Fibroblast of lung (primary cell): Measurements from ENCODE around the gene LDLRAD3. TPM values are rescaled to one million over a fixed set of nuclear protein-coding genes. Genes with fewer than 3 reads are reported as not detected.

Experiments used
- DNase-seq, 2 donors: peaks; one replicate each; pipeline versions ENCODE4 v3.0.0 to v3.0.0-alpha.2; 2010; ENCODE audit warnings: low read depth in 2 of 2
- H2AFZ ChIP-seq: 2 replicates; pipeline ENCODE4 v1.5.1; 2012; ENCODE audit warnings: low read length, control low read depth, inconsistent platforms
- H3K27ac ChIP-seq: 2 replicates; pipeline ENCODE4 v1.5.1; 2011; ENCODE audit warnings: low read length, control low read depth; ENCODE audit not compliant: insufficient read depth
- H3K27me3 ChIP-seq: 2 replicates; pipeline ENCODE4 v1.5.1; 2011; ENCODE audit warnings: mild to moderate bottlenecking, low read length; ENCODE audit not compliant: control insufficient read depth, insufficient read depth
- H3K36me3 ChIP-seq: 2 replicates; pipeline ENCODE4 v1.5.1; 2011; ENCODE audit warnings: low read length; ENCODE audit not compliant: control insufficient read depth, insufficient read depth
- H3K4me1 ChIP-seq: 2 replicates; pipeline ENCODE4 v1.5.1; 2011; ENCODE audit warnings: low read length; ENCODE audit not compliant: control insufficient read depth, insufficient read depth; ENCODE audit errors: extremely low read depth
- H3K4me2 ChIP-seq: 2 replicates; pipeline ENCODE4 v1.5.1; 2011; ENCODE audit warnings: low read length, control low read depth; ENCODE audit not compliant: insufficient read depth; ENCODE audit errors: extremely low read depth
- H3K4me3 ChIP-seq, 4 experiments: fragments of 200-600 bp in 1 of 4; sonication (generic) in 1 of 4; replicated peaks in 1 of 4; 2 replicates each; pipeline ENCODE4 v1.5.1; 2011 to 2016; ENCODE audit warnings: low read length in 4 of 4, low read depth in 3 of 4, mild to moderate bottlenecking in 3 of 4, control low read depth in 2 of 4, inconsistent platforms in 1 of 4, mixed read lengths in 1 of 4; ENCODE audit not compliant: insufficient read depth in 1 of 4; ENCODE audit errors: control extremely low read depth in 1 of 4
- H3K79me2 ChIP-seq: 2 replicates; pipeline ENCODE4 v1.5.1; 2012; ENCODE audit warnings: mild to moderate bottlenecking, low read length, inconsistent platforms; ENCODE audit not compliant: control insufficient read depth, insufficient read depth
- H3K9ac ChIP-seq: 2 replicates; pipeline ENCODE4 v1.5.1; 2011; ENCODE audit warnings: mild to moderate bottlenecking, low read length, control low read depth; ENCODE audit not compliant: insufficient read depth
- H3K9me3 ChIP-seq: 2 replicates; pipeline ENCODE4 v1.5.1; 2012; ENCODE audit warnings: low read depth, low read length; ENCODE audit not compliant: control insufficient read depth, insufficient read depth
- H4K20me1 ChIP-seq: 2 replicates; pipeline ENCODE4 v1.5.1; 2011; ENCODE audit warnings: low read length; ENCODE audit not compliant: control insufficient read depth, insufficient read depth; ENCODE audit errors: extremely low read depth
- CTCF ChIP-seq, 2 donors: IDR thresholded peaks in 1 of 2; conservative IDR thresholded peaks in 1 of 2; 1 replicate in 1 of 2; 2 replicates in 1 of 2; pipeline ENCODE4 v1.5.1; 2011 to 2012; ENCODE audit warnings: low read length in 2 of 2, control low read depth in 1 of 2, inconsistent platforms in 1 of 2, low read depth in 1 of 2, mild to moderate bottlenecking in 1 of 2
- EZH2 ChIP-seq: IDR thresholded peaks from 2 replicates; pipeline ENCODE4 v1.5.1; 2012; ENCODE audit warnings: low read length, control low read depth, mild to moderate bottlenecking; ENCODE audit errors: missing control alignments
- polyA plus RNA-seq, 2 donors: library from polyadenylated mRNA; depleted of rRNA in 1 of 2; stranded (reverse) in 1 of 2; unstranded in 1 of 2; fragments of >200 nt; gene quantifications; 2 replicates each; pipeline ENCODE4 v1.2.1, GENCODE V29; 2011 to 2012; ENCODE audit warnings: missing spikeins in 1 of 2
- total RNA-seq: library from RNA; depleted of rRNA; stranded (reverse); fragments of >200 nt; gene quantifications from 2 replicates; pipeline ENCODE4 v1.2.1, GENCODE V29; 2014

Gene LDLRAD3
- total and polyA plus RNA-seq, 2 donors (not counting 1 experiment from before 2014, with no cell fraction given): 3.8 to 7.8 TPM

GRCh38 chr11:36193721-36194120 is 249.9 kb downstream of the LDLRAD3 start:
- Histone ChIP-seq H3K36me3 (no peaks in the 10 kb centered on the region), H3K4me3 (no peak overlapping the region), H3K27ac (no peak overlapping the region), H3K9me3 (no peaks in the 10 kb centered on the region), H3K4me2 (no peak overlapping the region), H3K79me2 (no peaks in the 10 kb centered on the region), H4K20me1 (no peaks in the 10 kb centered on the region), H3K9ac (no peak overlapping the region), H2AFZ (no peak overlapping the region), H3K27me3 (no peaks in the 10 kb centered on the region), H3K4me1 (no peaks in the 10 kb centered on the region)
- DNase-seq: peak in 1 of 2 donors; percentile 40
- TF ChIP-seq CTCF (conservative IDR thresholded peaks at IDR 0.05 in 1 of 2, IDR thresholded peaks at IDR 0.05 in 1 of 2; ENCODE audit: low read depth in 1 of 2, low read length in 2 of 2) (no peak), EZH2 (no peak)

GRCh38 chr11:36195496-36196354 is 251.9 kb downstream of the LDLRAD3 start:
- Histone ChIP-seq H3K27ac (no peak overlapping the region), H3K9ac (no peak overlapping the region), H3K4me3 (no peak overlapping the region), H3K4me2 (no peak overlapping the region), H3K79me2 (no peaks in the 10 kb centered on the region), H2AFZ (no peak overlapping the region), H3K36me3 (no peaks in the 10 kb centered on the region), H4K20me1 (no peaks in the 10 kb centered on the region), H3K27me3 (no peaks in the 10 kb centered on the region), H3K4me1 (no peaks in the 10 kb centered on the region), H3K9me3 (no peaks in the 10 kb centered on the region)
- DNase-seq: peak; percentile 5 to 47
- TF ChIP-seq CTCF (conservative IDR thresholded peaks at IDR 0.05 in 1 of 2, IDR thresholded peaks at IDR 0.05 in 1 of 2; ENCODE audit: low read depth in 1 of 2, low read length in 2 of 2) (no peak), EZH2 (no peak)

GRCh38 chr11:36196411-36196998 is 252.6 kb downstream of the LDLRAD3 start:
- no peaks in the 10 kb centered on the region for H4K20me1 ChIP-seq
- no peak overlapping the region for H3K9ac ChIP-seq
- DNase-seq: peak; percentile 22 to 33
- TF ChIP-seq CTCF (conservative IDR thresholded peaks at IDR 0.05 in 1 of 2, IDR thresholded peaks at IDR 0.05 in 1 of 2; ENCODE audit: low read depth in 1 of 2, low read length in 2 of 2): no peak
- TF ChIP-seq EZH2: no peak
- H3K4me3 ChIP-seq: no peak overlapping the region
- no peaks in the 10 kb centered on the region for H3K36me3 ChIP-seq
- H3K4me1 ChIP-seq: no peaks in the 10 kb centered on the region
- no peaks in the 10 kb centered on the region for H3K79me2 ChIP-seq
- no peaks in the 10 kb centered on the region for H3K9me3 ChIP-seq
- H2AFZ ChIP-seq: no peak overlapping the region
- no peaks in the 10 kb centered on the region for H3K27me3 ChIP-seq
- H3K4me2 ChIP-seq: no peak overlapping the region
- no peak overlapping the region for H3K27ac ChIP-seq
